HUES64 (cell line): ENCODE measurements around the gene FAM110C.

Source experiments
- H3K27ac ChIP-seq: 2 replicates; pipeline ENCODE4 v1.7.0; 2013; ENCODE audit warnings: low read depth, low read length, inconsistent platforms
- H3K27me3 ChIP-seq: 2 replicates; pipeline ENCODE4 v1.6.1; 2013; ENCODE audit warnings: mild to moderate bottlenecking, low read length; ENCODE audit not compliant: insufficient read depth
- H3K36me3 ChIP-seq: 2 replicates; pipeline ENCODE4 v1.6.1; 2013; ENCODE audit warnings: mild to moderate bottlenecking, low read length; ENCODE audit not compliant: insufficient read depth
- H3K4me1 ChIP-seq: 2 replicates; pipeline ENCODE4 v1.6.1; 2013; ENCODE audit warnings: mild to moderate bottlenecking, low read length, moderate library complexity; ENCODE audit not compliant: insufficient read depth
- H3K4me3 ChIP-seq: 2 replicates; pipeline ENCODE4 v1.5.1; 2013; ENCODE audit warnings: mild to moderate bottlenecking, low read length, moderate library complexity
- H3K9ac ChIP-seq: 2 replicates; pipeline ENCODE4 v1.6.1; 2013; ENCODE audit warnings: mild to moderate bottlenecking, low read depth, low read length
- H3K9me3 ChIP-seq: 2 replicates; pipeline ENCODE4 v1.6.1; 2013; ENCODE audit warnings: low read depth, low read length; ENCODE audit not compliant: insufficient read depth
- WGBS: fragments of 150-250, 120-280 bp; methylation state at CpG from one replicate; pipeline ENCODE4 v1.1.7; 2013; ENCODE audit warnings: missing lambda C conversion rate; 5-methylcytosine and 5-hydroxymethylcytosine counted together

FAM110C gene

GRCh38 chr2:66853-67252 is 20.5 kb upstream of the FAM110C start:
- H3K27ac ChIP-seq: no peak overlapping the region
- peaks cover 22% of the 10 kb centered on the region for H3K4me1 ChIP-seq
- no peaks in the 10 kb centered on the region for H3K9me3 ChIP-seq
- H3K36me3 ChIP-seq: no peaks in the 10 kb centered on the region
- WGBS: 95% methylated on average over 17 of the region's 17 CpGs
- H3K9ac ChIP-seq: no peak overlapping the region
- no peaks in the 10 kb centered on the region for H3K27me3 ChIP-seq
- no peak overlapping the region for H3K4me3 ChIP-seq

GRCh38 chr2:65121-65520 is 18.8 kb upstream of the FAM110C start:
- no peaks in the 10 kb centered on the region for H3K27me3 ChIP-seq
- no peaks in the 10 kb centered on the region for H3K9me3 ChIP-seq
- H3K4me1 ChIP-seq: peaks cover 22% of the 10 kb centered on the region
- H3K4me3 ChIP-seq: no peak overlapping the region
- H3K9ac ChIP-seq: peak overlapping the region; percentile 16; the same call in 1 of the 2 replicates
- 32% methylated on average over 2 of the region's 4 CpGs for WGBS
- H3K27ac ChIP-seq: no peak overlapping the region
- no peaks in the 10 kb centered on the region for H3K36me3 ChIP-seq

- WGBS: 92% methylated on average over 3 of the region's 4 CpGs
- Histone ChIP-seq H3K27ac (no peak overlapping the region), H3K36me3 (no peaks in the 10 kb centered on the region), H3K27me3 (no peaks in the 10 kb centered on the region), H3K4me3 (no peak overlapping the region), H3K4me1 (no peaks in the 10 kb centered on the region), H3K9ac (no peak overlapping the region), H3K9me3 (peaks cover 16% of the 10 kb centered on the region)
Measured at GRCh38 chr2:55587-56448, 9.5 kb upstream of the FAM110C start.

- Histone ChIP-seq H3K9ac (no peak overlapping the region), H3K27ac (no peak overlapping the region), H3K36me3 (no peaks in the 10 kb centered on the region), H3K4me3 (no peak overlapping the region), H3K9me3 (no peaks in the 10 kb centered on the region), H3K27me3 (peaks cover 18% of the 10 kb centered on the region), H3K4me1 (no peaks in the 10 kb centered on the region)
- WGBS: 84% methylated on average over 2 of the region's 2 CpGs
Measured at GRCh38 chr2:51613-52012, 5.3 kb upstream of the FAM110C start.

- WGBS: 73% methylated on average over 3 of the region's 3 CpGs
- H3K4me1 ChIP-seq: peaks cover 9% of the 10 kb centered on the region; the same call in 1 of the 2 replicates
- no peaks in the 10 kb centered on the region for H3K9me3 ChIP-seq
- no peak overlapping the region for H3K9ac ChIP-seq
- peaks cover 53% of the 10 kb centered on the region for H3K27me3 ChIP-seq
- H3K36me3 ChIP-seq: no peaks in the 10 kb centered on the region
- no peak overlapping the region for H3K4me3 ChIP-seq
- H3K27ac ChIP-seq: no peak overlapping the region
Measured at GRCh38 chr2:47737-48136, 1.4 kb upstream of the FAM110C start.

GRCh38 chr2:47346-47725 is 1.0 kb upstream of the FAM110C start:
- H3K27ac ChIP-seq: no peak overlapping the region
- peaks cover 53% of the 10 kb centered on the region for H3K27me3 ChIP-seq
- no peaks in the 10 kb centered on the region for H3K36me3 ChIP-seq
- H3K4me1 ChIP-seq: peaks cover 9% of the 10 kb centered on the region; the same call in 1 of the 2 replicates
- 68% methylated on average over 14 of the region's 14 CpGs for WGBS
- no peaks in the 10 kb centered on the region for H3K9me3 ChIP-seq
- peak overlapping the region; percentile 77 for H3K4me3 ChIP-seq
- peak overlapping the region; percentile 36; the same call in 1 of the 2 replicates for H3K9ac ChIP-seq

- Histone ChIP-seq H3K36me3 (peaks cover 7% of the 10 kb centered on the region), H3K4me3 (peak overlapping the region; percentile 77), H3K9ac (peak overlapping the region; percentile 43), H3K27ac (no peak overlapping the region), H3K27me3 (peaks cover 54% of the 10 kb centered on the region), H3K9me3 (no peaks in the 10 kb centered on the region), H3K4me1 (peaks cover 9% of the 10 kb centered on the region; the same call in 1 of the 2 replicates)
- WGBS: under 1% methylated on average over 52 of the region's 52 CpGs
Measured at GRCh38 chr2:46131-46470, 204 bp downstream of the FAM110C start.

- Histone ChIP-seq H3K9ac (peak overlapping the region; percentile 43), H3K4me1 (peaks cover 9% of the 10 kb centered on the region; the same call in 1 of the 2 replicates), H3K9me3 (no peaks in the 10 kb centered on the region), H3K27ac (no peak overlapping the region), H3K36me3 (peaks cover 13% of the 10 kb centered on the region), H3K27me3 (peaks cover 54% of the 10 kb centered on the region), H3K4me3 (peak overlapping the region; percentile 77)
- WGBS: 1% methylated on average over 76 of the region's 76 CpGs
Measured at GRCh38 chr2:45342-46130, 769 bp downstream of the FAM110C start.

GRCh38 chr2:44748-45341 is 1.5 kb downstream of the FAM110C start:
- Histone ChIP-seq H3K27me3 (peaks cover 54% of the 10 kb centered on the region), H3K9ac (no peak overlapping the region), H3K4me3 (peak overlapping the region; percentile 77), H3K4me1 (peaks cover 9% of the 10 kb centered on the region; the same call in 1 of the 2 replicates), H3K9me3 (no peaks in the 10 kb centered on the region), H3K36me3 (peaks cover 20% of the 10 kb centered on the region), H3K27ac (no peak overlapping the region)
- 43% methylated on average over 6 of the region's 6 CpGs for WGBS

GRCh38 chr2:42788-43187 is 3.5 kb downstream of the FAM110C start:
- peaks cover 48% of the 10 kb centered on the region for H3K27me3 ChIP-seq
- H3K9me3 ChIP-seq: no peaks in the 10 kb centered on the region
- no peak overlapping the region for H3K9ac ChIP-seq
- H3K4me1 ChIP-seq: peaks cover 18% of the 10 kb centered on the region
- WGBS: 90% methylated on average over 5 of the region's 5 CpGs
- H3K27ac ChIP-seq: no peak overlapping the region
- H3K36me3 ChIP-seq: peaks cover 22% of the 10 kb centered on the region
- H3K4me3 ChIP-seq: no peak overlapping the region

- no peak overlapping the region for H3K27ac ChIP-seq
- no peak overlapping the region for H3K9ac ChIP-seq
- H3K27me3 ChIP-seq: peaks cover 27% of the 10 kb centered on the region
- H3K36me3 ChIP-seq: peaks cover 24% of the 10 kb centered on the region
- H3K4me3 ChIP-seq: no peak overlapping the region
- no peaks in the 10 kb centered on the region for H3K9me3 ChIP-seq
- H3K4me1 ChIP-seq: peaks cover 18% of the 10 kb centered on the region
- WGBS: 95% methylated on average over 3 of the region's 4 CpGs
Measured at GRCh38 chr2:40465-40864, 5.8 kb downstream of the FAM110C start.
